Rectal smooth muscle tissue (tissue), 1 donor: ENCODE measurements around the gene PDCD1.
"Not testable (repeated sequence)": the region's sequence is repeated elsewhere in the genome, so short reads cannot be mapped to it uniquely, and the experiment has no call there.

Source experiments
- H3K27ac ChIP-seq: one replicate; pipeline ENCODE4 v1.7.0; 2013; ENCODE audit warnings: low read depth, low read length, inconsistent platforms
- H3K27me3 ChIP-seq: one replicate; pipeline ENCODE4 v1.7.0; 2013; ENCODE audit warnings: low read length; ENCODE audit not compliant: control insufficient read depth, insufficient read depth
- H3K36me3 ChIP-seq: one replicate; pipeline ENCODE4 v1.7.0; 2013; ENCODE audit warnings: low read length; ENCODE audit not compliant: control insufficient read depth, insufficient read depth
- H3K4me1 ChIP-seq: one replicate; pipeline ENCODE4 v1.7.0; 2013; ENCODE audit warnings: low read length; ENCODE audit not compliant: control insufficient read depth, insufficient read depth
- H3K4me3 ChIP-seq: one replicate; pipeline ENCODE4 v1.7.0; 2013; ENCODE audit warnings: low read length
- H3K9ac ChIP-seq: one replicate; pipeline ENCODE4 v1.7.0; 2013; ENCODE audit warnings: low read length

The PDCD1 gene

GRCh38 chr2:241858206-241859016, at the start of gene PDCD1:
PDCD1 (minus strand) TSS chr2:241858894; CDS start chr2:241858838, 56 bp downstream.
- peak within 1 kb of the TSS; percentile 25 for H3K4me3 ChIP-seq
- peak within 1 kb of the TSS; percentile 24 for H3K27ac ChIP-seq
- no peak within 1 kb of the TSS for H3K9ac ChIP-seq
- H3K36me3 ChIP-seq: no peaks in the 10 kb centered on the region
- H3K4me1 ChIP-seq: peaks cover 2% of the 10 kb centered on the region
- peaks cover 3% of the 10 kb centered on the region for H3K27me3 ChIP-seq

GRCh38 chr2:241907831-241908230, 49.1 kb upstream of the PDCD1 start:
- not testable (repeated sequence) for H3K4me3 ChIP-seq, H3K4me1 ChIP-seq, H3K9ac ChIP-seq, H3K27me3 ChIP-seq, H3K36me3 ChIP-seq, H3K27ac ChIP-seq

DNA sequence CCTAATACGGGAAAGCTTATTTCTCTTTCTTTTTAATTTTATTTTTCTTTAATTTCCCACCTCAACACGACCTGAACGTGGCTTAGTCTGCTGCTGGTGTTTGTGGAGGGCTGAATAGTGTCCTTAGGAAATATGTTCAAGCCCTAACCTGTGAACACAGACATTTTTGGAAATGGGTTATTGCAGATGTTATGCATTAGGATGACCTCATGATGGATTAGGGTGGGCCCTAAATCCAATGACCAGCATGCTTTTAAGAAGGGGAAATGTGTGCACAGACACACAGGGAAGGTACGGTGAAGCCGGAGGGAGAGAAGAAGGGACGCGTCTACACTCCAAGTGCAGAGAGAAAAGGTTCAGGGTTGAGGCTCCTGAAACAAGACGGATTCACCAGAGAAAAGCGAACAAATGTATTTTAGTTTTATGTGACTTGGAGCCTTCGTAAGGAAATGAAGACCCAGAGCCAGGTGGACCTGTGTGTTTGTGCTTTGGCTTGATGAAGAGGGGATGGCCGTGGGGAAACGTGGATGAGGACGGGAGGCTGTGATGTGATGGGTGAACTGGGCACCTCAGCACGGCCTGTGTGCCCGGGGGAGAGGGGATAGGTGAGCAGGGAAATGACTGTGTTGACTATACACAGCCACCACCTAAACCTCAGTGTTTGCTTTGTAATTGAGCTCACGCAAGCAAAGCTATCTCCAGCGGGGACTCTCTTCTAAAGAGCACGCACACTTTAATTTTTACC, 48.3 kb upstream of the PDCD1 start:
- H3K27ac ChIP-seq: no peak overlapping the region

GRCh38 chr2:241906378-241906770, 47.7 kb upstream of the PDCD1 start:
- H3K4me1 ChIP-seq, H3K36me3 ChIP-seq, H3K9ac ChIP-seq, H3K27me3 ChIP-seq, H3K27ac ChIP-seq, H3K4me3 ChIP-seq: not testable (repeated sequence)

More for the DNA sequence above, 48.3 kb upstream of the PDCD1 start:
- Histone ChIP-seq H3K9ac (no peak overlapping the region), H3K4me3 (no peak overlapping the region), H3K4me1 (no peaks in the 10 kb centered on the region), H3K27me3 (no peaks in the 10 kb centered on the region), H3K36me3 (no peaks in the 10 kb centered on the region)

DNA sequence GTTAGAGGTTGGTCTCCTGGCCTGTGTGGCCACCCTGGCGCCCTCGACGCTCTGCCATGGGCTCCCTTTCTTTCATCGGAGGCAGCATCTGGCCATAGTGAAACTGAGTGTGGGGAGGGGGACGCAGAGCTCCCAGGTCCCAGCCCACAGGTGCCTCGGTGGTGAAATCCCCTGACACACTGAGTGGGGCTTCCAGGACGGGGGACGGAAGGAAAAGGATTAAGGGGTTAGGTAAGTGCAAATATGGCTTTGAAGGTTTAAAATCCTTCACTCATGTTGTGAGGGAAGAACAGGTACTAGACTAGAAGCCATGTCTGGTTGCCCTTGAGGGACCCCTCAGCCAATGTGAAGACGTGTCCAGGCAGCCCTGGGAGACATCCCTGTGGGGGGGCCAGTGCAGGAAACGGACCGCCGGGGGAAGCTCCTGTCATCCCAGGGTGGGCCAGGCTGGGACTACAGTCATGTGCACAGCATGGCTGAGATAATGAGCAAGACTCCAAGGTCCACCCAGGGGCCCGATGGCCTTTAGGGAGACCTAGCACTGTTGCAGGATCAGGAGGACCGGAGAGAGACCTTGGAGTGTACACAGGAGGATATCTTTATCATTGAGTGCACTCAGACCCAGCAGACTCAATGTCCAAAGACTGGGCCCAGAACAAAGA, 47.2 kb upstream of the PDCD1 start:
- H3K4me1 ChIP-seq: peaks cover 3% of the 10 kb centered on the region
- no peak overlapping the region for H3K27ac ChIP-seq

DNA sequence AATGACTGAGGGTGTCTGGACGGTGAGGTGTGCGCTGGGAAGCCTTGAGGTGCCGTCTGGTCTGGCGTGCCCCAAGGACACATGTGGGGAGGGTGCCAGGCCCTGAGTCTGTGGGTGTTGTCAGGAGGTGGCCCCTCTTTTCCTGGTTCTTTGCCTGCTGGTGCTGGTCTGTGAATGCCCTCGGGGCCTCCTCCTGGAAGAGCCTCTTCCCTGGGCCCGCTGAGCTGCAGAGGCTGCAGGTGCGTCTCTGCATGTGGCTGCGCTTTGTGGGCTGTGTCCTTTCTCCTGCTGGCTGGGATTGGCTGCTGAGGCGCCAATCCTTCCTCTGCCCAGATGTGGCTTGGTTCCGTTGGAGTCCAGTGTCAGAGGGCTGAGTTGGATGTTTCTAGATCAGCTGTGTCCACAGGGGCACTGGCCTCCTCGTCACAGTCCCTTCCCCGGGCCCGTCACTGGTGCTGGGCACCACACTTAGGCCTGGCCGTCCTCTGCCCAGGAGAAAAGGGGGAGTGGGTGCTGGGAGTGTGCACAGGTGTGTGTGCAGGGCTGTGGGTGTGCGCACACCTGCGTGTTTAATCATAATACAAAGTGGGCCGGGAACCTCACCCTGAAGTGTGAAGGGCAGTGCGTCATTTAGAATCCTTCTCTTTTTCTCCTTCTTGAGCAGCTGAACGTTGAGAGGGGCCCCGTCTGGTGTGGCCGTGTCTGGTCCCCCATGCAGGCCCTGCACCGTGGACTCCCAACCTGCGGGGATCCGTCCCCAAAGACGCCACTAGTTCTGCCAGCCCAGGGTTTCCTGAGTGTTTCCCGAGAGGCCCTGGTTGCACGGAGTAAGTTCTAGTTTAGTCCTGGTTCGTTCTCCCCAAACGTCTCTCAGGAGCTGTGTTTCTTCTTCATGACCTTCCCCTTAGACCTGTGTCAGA, 46.4 kb upstream of the PDCD1 start:
- Histone ChIP-seq H3K27me3 (no peaks in the 10 kb centered on the region), H3K27ac (no peak overlapping the region), H3K36me3 (no peaks in the 10 kb centered on the region), H3K4me3 (no peak overlapping the region), H3K9ac (no peak overlapping the region), H3K4me1 (peaks cover 3% of the 10 kb centered on the region)

More for the DNA sequence above, 47.2 kb upstream of the PDCD1 start:
- H3K4me3 ChIP-seq: no peak overlapping the region
- no peaks in the 10 kb centered on the region for H3K36me3 ChIP-seq
- no peak overlapping the region for H3K9ac ChIP-seq
- no peaks in the 10 kb centered on the region for H3K27me3 ChIP-seq

DNA sequence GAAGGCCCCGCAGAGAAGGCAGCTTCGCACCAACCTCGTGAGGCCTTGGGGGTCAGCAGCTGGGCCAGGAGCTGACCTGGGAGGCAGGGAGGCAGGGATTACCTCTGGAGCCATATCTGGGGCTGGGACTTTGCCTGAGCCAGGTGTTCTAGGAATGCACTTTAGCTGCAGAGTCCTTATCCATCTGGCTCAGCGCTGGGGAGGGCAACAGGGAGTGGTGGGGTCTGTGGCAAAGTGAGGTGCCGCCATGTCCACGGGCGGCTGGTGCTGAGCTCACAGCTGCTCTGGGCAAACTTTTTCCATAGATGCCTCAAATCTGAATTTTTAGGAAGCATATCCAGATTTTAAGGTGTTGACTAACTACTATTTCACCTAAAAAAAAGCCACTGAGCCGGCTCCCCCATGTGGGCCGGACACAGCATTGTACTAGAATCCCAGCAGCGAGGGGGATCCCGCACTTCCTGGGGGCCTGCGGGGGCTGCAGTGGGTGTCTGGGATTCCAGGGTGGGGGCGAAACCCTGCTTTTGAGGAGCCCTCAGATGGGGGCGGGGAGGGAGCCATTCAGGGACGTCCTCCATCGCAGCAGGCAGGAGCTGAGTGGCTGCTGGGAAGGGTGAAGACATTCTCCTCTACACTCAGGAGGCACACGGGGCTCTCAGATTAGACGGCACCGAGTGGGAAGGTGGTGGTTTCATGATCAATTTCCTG, 45.5 kb upstream of the PDCD1 start:
- Histone ChIP-seq H3K9ac (no peak overlapping the region), H3K36me3 (no peaks in the 10 kb centered on the region), H3K4me1 (peaks cover 3% of the 10 kb centered on the region), H3K27ac (no peak overlapping the region), H3K27me3 (no peaks in the 10 kb centered on the region), H3K4me3 (no peak overlapping the region)

GRCh38 chr2:241903121-241904010, 44.7 kb upstream of the PDCD1 start:
- H3K27ac ChIP-seq: no peak overlapping the region
- H3K9ac ChIP-seq: no peak overlapping the region
- no peak overlapping the region for H3K4me3 ChIP-seq
- H3K4me1 ChIP-seq: peaks cover 3% of the 10 kb centered on the region
- H3K27me3 ChIP-seq: no peaks in the 10 kb centered on the region
- H3K36me3 ChIP-seq: no peaks in the 10 kb centered on the region

- H3K4me3 ChIP-seq: no peak overlapping the region
- no peaks in the 10 kb centered on the region for H3K36me3 ChIP-seq
- H3K27me3 ChIP-seq: no peaks in the 10 kb centered on the region
- peaks cover 3% of the 10 kb centered on the region for H3K4me1 ChIP-seq
- H3K27ac ChIP-seq: no peak overlapping the region
- no peak overlapping the region for H3K9ac ChIP-seq
Measured at GRCh38 chr2:241902357-241902991, 43.8 kb upstream of the PDCD1 start.

DNA sequence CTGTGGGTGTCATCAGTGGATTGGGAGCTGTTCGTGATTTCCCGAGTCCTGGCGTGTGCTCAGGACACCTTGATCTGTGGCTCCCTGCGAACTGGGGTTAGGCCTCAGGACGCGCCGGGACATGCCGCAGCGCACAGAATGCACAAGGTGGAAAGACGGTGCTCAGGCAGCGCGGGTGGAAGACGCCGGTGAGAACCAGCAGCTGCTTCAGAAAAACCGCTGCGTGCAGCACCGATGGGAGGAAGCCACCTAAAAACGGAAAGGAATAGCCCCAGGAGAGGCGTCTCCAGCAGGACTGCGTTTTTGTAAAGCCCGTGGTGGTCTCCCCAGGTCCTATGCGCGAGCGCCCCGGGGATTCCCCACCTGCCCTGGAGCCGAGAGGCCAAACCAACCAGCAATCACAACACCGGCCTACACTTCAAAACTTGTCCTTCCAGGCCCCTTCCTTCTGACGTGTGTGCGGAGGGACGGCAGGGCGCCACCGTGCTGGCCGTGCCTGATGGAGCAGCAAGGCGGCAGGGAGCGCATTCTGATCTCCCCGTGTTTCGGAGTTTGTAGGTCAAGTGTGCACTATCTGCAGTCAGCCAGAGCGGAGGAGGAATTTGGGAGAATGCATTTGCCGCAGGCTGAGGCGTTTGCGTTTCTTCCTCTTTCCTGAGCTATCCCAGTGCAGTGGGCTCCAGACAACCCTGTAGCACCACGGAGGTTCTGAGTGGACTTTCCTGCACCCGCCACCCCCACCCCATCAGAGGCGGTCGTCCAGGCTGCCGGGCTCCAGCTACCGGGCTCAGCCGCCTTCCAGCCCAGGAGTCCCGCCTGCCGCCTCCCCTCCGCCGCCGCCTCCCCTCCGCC, 43.0 kb upstream of the PDCD1 start:
- peak overlapping the region; percentile 57 for H3K4me3 ChIP-seq
- peaks cover 3% of the 10 kb centered on the region for H3K4me1 ChIP-seq
- H3K27ac ChIP-seq: no peak overlapping the region
- no peak overlapping the region for H3K9ac ChIP-seq
- no peaks in the 10 kb centered on the region for H3K27me3 ChIP-seq
- no peaks in the 10 kb centered on the region for H3K36me3 ChIP-seq
